ENCODE data around the gene CTXN2. TPM values are rescaled to one million over a fixed set of nuclear protein-coding genes. Genes with fewer than 3 reads are reported as not detected.

The CTXN2 gene
- total RNA-seq, 4 donors from 2014 or later = not detected

DNA sequence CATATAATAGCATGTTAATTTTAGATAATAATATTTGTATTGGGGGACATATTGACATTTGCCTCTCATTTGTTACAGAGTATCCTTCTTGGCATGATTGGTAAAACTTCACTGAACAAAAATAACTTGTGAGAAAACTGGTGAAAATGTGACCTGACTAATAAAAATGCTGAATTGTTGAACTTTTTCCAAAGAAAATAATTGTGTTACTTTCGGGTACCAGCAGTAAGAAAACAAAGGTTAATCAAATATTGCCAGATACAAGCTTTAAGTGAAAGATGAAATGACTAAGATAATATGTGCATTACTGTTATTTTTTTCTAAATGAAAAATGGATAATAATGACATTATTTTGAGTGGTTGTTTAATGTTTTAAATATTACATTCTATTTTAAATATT, 29.8 kb downstream of the CTXN2 start:
- TF ChIP-seq, protein P1, sequence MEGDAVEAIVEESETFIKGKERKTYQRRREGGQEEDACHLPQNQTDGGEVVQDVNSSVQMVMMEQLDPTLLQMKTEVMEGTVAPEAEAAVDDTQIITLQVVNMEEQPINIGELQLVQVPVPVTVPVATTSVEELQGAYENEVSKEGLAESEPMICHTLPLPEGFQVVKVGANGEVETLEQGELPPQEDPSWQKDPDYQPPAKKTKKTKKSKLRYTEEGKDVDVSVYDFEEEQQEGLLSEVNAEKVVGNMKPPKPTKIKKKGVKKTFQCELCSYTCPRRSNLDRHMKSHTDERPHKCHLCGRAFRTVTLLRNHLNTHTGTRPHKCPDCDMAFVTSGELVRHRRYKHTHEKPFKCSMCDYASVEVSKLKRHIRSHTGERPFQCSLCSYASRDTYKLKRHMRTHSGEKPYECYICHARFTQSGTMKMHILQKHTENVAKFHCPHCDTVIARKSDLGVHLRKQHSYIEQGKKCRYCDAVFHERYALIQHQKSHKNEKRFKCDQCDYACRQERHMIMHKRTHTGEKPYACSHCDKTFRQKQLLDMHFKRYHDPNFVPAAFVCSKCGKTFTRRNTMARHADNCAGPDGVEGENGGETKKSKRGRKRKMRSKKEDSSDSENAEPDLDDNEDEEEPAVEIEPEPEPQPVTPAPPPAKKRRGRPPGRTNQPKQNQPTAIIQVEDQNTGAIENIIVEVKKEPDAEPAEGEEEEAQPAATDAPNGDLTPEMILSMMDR (IDR thresholded peaks at IDR 0.05; ENCODE audit: low read depth) = no peak

DNA sequence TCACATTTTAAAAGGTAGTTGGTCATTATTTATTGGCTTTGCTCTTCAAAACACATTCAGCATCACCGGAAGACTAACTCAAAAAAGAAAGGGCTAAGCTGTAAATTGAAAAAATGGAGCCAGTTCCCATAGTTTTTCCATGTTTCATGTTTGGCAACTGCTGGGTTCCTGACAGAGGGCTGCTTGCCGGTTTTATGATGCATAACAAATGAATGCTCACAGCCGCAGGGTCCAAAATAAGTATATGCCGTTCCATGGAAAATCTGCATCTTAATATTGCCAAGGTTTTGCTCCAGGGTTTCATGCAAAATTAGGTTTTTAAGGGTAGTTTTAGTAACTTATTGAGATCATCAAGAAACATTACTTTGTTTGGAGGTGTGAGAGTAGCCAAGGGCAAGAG, 30.4 kb downstream of the CTXN2 start:
- TF ChIP-seq, protein P1 (IDR thresholded peaks at IDR 0.05; ENCODE audit: low read depth) = no peak

DNA sequence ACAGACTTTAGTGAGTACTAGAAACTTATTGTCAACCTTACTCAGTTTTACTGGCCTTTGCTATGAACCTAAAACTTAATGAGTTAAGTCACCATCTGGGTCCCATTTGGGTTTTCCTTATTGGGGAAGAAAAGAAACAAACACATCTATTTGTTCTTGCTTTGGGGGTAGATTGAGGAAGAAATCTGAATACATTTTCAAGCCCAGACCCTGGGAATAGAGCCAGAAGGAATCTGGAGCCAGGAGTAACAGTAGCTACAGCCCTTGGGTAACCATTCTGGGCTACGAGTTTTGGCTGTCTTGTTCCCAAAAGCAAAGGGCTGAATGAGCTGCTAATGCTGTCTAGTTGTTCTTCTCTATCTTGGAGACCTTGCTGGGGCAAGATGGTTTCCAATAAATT, 31.2 kb downstream of the CTXN2 start:
- TF ChIP-seq, protein P1 (IDR thresholded peaks at IDR 0.05; ENCODE audit: low read depth) = no peak

DNA sequence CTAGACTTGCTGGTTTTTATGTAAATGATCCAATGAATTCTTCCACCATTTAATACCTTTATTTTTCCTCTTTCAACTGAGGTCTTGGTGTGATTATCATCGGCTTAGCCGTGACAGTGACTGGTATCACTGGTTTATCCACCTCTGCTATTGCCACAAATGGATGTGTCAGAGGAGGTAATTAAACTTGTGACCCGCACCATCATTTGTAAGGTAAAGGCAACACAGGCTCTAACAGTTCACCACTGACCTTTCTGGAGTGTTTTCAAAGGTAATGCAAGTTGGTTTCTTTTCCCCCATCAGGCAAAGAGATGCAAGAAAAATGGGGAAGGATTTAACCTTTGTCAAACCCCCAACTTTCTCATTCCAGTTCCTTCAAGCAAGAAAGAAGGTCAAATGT, 34.3 kb downstream of the CTXN2 start:
- TF ChIP-seq, protein P1 (IDR thresholded peaks at IDR 0.05; ENCODE audit: low read depth) = no peak

DNA sequence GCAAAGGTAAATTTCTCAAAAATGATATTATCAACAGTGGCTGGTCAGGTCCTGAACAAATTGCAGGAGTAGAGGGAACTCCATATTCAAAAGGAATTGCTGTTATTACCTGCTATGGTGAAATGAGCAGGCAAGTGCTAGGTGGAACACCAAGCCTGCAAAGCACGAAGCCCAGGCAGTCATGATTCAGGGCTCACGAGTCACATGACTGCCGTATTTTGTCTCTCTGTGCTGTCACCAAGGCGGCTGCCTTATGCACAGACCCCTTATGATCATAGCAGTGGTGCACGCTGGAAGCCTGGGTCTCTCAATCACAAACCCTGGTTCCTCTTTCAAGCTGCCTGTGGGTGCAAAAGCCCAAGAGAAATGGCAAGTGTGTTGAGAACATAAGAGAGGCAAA, 39.0 kb downstream of the CTXN2 start:
- TF ChIP-seq, protein P1 (IDR thresholded peaks at IDR 0.05; ENCODE audit: low read depth) = no peak

DNA sequence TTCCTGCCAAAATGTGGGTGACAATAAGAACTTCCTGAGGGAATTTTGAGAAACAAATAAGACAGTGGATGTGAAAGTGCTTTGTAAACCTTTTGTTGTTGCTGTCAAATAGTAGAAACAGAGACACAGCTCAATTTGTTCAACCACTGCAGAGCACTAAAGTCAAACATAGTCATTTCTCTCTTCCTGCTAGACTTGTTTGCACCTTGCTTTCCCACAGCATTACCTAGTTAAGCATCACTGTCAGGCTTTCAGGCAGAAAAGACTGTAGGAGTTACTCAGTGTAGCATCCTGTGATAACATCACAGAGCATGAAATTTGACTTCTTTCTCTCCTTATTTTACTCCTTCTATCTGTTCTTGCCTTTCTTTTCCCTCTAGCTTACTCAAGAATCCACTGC, 41.8 kb downstream of the CTXN2 start:
- TF ChIP-seq, protein P1 (IDR thresholded peaks at IDR 0.05; ENCODE audit: low read depth) = no peak

DNA sequence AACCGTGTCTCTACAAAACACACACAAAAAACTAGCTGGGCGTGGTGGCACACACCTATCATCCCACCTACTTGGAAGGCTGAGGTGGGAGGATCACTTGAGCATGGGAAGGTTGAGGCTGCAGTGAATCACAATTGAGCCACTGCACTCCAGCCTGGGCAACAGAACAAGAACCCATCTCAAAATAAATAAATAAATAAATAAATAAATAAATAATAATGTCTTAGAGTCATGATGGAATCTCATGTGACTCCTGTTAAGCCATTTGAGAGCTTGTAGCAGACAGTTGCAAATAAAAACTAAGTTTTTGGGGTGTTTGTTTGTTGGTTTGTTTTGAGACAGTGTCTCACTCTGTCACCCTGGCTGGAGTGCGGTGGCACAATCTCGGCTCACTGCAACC, 47.9 kb downstream of the CTXN2 start:
- TF ChIP-seq, protein P1 (IDR thresholded peaks at IDR 0.05; ENCODE audit: low read depth) = no peak
